Lower lobe of right lung (tissue), 2 donors: ENCODE data around the gene SIGLEC5. TPM values are rescaled to one million over a fixed set of nuclear protein-coding genes. Genes with fewer than 3 reads are reported as not detected.

Experiments
- ATAC-seq, 2 donors: fragments of 200-7000 bp; cut with Tn5 transposase; one replicate each; pipeline ENCODE4 v1.9.1; 2020 to 2022; ENCODE audit warnings: mild to moderate bottlenecking in 2 of 2, moderate library complexity in 2 of 2
- DNase-seq: peaks from one replicate; pipeline ENCODE4 v3.0.0-alpha.2; 2020
- H3K27ac ChIP-seq: fragments of 200-600 bp; one replicate; pipeline ENCODE4 v1.8.0; 2022
- H3K27me3 ChIP-seq: fragments of 200-600 bp; one replicate; pipeline ENCODE4 v1.8.0; 2022; ENCODE audit warnings: low read depth
- H3K36me3 ChIP-seq: fragments of 200-600 bp; one replicate; pipeline ENCODE4 v1.8.0; 2022; ENCODE audit warnings: mild to moderate bottlenecking
- H3K4me1 ChIP-seq: fragments of 200-600 bp; one replicate; pipeline ENCODE4 v1.8.0; 2022
- H3K4me3 ChIP-seq: fragments of 200-600 bp; one replicate; pipeline ENCODE4 v1.8.0; 2022; ENCODE audit warnings: mild to moderate bottlenecking
- H3K9me3 ChIP-seq: fragments of 200-600 bp; one replicate; pipeline ENCODE4 v1.8.0; 2022
- CTCF ChIP-seq: fragments of 200-600 bp; IDR thresholded peaks from one replicate; pipeline ENCODE4 v1.8.0; 2022; ENCODE audit warnings: antibody characterized with exemption, mild to moderate bottlenecking
- intact Hi-C: fragments of 100-400 bp; cut with DNase I; formaldehyde crosslinking; loops from one replicate; pipeline ENCODE4 v1.11.0; 2022
- total RNA-seq: library from RNA; stranded (reverse); fragmentation: NEBNext Ultra II Directional; extraction: Animal tissue kit (Norgen Biotek cat#: 25700); gene quantifications from one replicate; pipeline ENCODE4 v1.2.1, GENCODE V29; 2021
- donor health status: DM: no; HTN: yes; CAD: no; lungs with severe emphysema.

SIGLEC5 gene
- total RNA-seq, 1 donor from 2014 or later: 3.1 TPM

DNA sequence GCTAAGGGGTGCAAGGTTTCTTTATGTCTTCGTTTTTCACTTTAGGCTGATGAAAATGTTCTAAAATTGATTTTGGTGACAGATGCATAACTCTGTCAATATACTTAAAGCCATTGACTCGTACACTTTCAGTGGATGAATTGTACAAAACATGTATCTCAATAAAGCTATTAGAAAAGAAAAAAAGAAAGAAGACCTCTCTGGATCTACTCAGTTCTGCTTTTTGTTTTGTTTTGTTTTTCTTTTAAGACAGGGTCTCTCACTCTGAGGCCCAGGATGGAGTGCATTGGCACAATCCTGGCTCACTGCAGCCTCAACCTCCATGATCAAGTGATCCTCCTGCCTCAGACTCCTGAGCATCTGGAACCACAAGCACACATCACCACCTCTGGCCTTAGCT, 3.5 kb downstream of the SIGLEC5 start:
- Histone ChIP-seq H3K4me1 (no peaks in the 10 kb centered on the region), H3K27me3 (peaks cover 11% of the 10 kb centered on the region), H3K4me3 (no peak overlapping the region), H3K36me3 (no peaks in the 10 kb centered on the region), H3K27ac (no peak overlapping the region), H3K9me3 (no peaks in the 10 kb centered on the region)
- intact Hi-C loops: no loop called here
- DNase-seq (no peak), ATAC-seq (no peak)
- TF ChIP-seq CTCF: no peak

DNA sequence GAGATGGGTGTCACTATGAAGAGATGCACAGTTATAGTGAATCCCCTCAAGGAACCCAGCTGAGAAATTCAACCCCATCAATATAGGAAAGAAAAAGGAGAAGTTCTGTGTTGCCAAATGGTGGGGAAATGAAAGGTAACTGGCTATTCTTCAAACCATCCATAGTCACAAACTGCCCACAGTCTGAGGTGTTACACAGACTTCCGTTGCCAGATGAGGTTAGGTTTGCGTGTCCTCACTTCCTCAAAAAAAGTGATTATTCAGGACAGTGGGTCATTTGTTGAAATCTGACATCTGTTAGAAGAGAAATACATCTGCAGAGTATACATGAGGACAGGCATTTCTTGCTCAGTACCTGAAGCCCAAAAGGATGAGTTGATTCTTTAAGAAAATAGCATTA, 9.0 kb downstream of the SIGLEC5 start:
- Histone ChIP-seq H3K9me3 (no peaks in the 10 kb centered on the region), H3K4me1 (no peaks in the 10 kb centered on the region), H3K36me3 (no peaks in the 10 kb centered on the region), H3K4me3 (no peak overlapping the region), H3K27me3 (peaks cover 4% of the 10 kb centered on the region), H3K27ac (no peak overlapping the region)
- ATAC-seq (peak in 1 of 2 donors; percentile 65), DNase-seq (no peak)
- TF ChIP-seq CTCF: no peak
- intact Hi-C loops: no loop called here

- no peak overlapping the region for H3K27ac ChIP-seq
Observed at GRCh38 chr19:51615991-51616390, 14.2 kb downstream of the SIGLEC5 start.

DNA sequence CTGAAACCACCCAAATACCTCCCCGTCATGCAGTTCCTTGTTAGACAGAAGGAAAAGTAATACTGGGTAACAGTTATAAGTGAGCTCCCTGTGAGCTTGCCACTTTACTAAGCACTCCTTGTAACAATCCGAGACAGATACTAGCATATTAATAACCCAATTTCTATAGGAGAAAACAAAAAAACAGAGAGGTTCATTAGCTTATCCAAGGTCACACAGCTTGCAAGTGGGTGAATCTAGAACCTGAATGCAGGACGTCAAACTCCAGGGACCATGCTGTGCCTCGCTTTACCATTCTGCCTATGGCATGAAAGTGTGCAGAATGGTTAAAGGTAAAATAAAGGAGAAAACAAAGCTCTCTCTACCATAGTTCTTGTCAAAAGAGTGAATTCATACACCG, 15.4 kb downstream of the SIGLEC5 start:
- Histone ChIP-seq H3K4me1 (no peaks in the 10 kb centered on the region), H3K9me3 (no peaks in the 10 kb centered on the region), H3K36me3 (no peaks in the 10 kb centered on the region), H3K27me3 (peaks cover 17% of the 10 kb centered on the region), H3K4me3 (no peak overlapping the region), H3K27ac (no peak overlapping the region)
- TF ChIP-seq CTCF: no peak
- ATAC-seq: no peak
- intact Hi-C loops: no loop called here
- no peak for DNase-seq

More at GRCh38 chr19:51615991-51616390, 14.2 kb downstream of the SIGLEC5 start:
- Histone ChIP-seq H3K4me1 (no peaks in the 10 kb centered on the region), H3K9me3 (no peaks in the 10 kb centered on the region), H3K27me3 (peaks cover 17% of the 10 kb centered on the region), H3K36me3 (no peaks in the 10 kb centered on the region), H3K4me3 (no peak overlapping the region)
- TF ChIP-seq CTCF: no peak
- DNase-seq (no peak), ATAC-seq (no peak)
- intact Hi-C loops: no loop called here

DNA sequence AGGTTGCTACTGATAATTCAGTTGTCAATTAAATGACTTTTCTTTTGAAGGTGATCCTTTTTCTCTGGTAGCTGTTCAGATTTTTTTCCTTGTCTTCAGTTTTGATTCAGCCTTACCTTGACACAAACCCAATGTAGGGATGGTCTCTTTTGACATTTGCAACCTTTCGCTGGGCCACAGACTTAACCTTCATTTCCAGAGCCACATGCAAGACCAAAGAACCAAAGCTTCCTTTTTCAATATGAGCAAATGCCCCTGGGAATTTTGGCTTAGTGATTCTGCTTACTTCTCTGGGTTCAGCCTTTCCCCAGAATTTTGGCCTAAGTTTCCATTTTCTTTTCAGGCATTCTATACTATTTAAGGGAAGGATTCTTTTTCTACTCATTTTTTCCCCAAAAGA, 19.6 kb downstream of the SIGLEC5 start:
- no peak for DNase-seq
- Histone ChIP-seq H3K36me3 (no peaks in the 10 kb centered on the region), H3K27ac (no peak overlapping the region), H3K27me3 (peaks cover 6% of the 10 kb centered on the region), H3K4me3 (no peak overlapping the region), H3K9me3 (no peaks in the 10 kb centered on the region), H3K4me1 (no peaks in the 10 kb centered on the region)
- intact Hi-C loops: no loop called here
- TF ChIP-seq CTCF: no peak
- ATAC-seq: no peak
